Measurements from ENCODE around the gene ACAP3.

ACAP3 gene

DNA sequence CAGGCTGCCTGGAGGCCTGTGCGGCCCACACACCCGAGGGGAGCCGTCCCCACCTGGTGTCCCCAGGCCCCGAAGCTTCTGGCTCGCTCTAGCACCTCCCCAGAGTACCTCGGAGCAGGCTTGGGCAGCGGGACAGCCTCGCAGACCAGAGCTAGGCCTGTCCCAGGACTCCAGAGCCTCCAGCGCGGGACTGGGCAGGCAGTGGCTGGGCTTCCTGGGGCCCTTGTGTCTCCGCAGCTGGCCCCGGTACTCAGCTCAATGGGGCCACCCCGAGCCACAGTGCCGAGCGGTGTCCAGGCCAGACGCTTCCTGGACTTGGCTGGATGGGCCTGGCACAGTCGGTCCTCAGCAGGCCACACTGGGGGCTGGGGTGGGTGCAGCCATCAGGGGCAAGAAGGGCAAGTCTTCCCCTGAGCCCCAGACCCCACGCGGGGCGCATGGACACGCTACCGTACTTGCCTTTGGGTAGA is 22.6 kb downstream of the ACAP3 start:
- no peak for DNase-seq (ENCODE audit: low read depth)

DNA sequence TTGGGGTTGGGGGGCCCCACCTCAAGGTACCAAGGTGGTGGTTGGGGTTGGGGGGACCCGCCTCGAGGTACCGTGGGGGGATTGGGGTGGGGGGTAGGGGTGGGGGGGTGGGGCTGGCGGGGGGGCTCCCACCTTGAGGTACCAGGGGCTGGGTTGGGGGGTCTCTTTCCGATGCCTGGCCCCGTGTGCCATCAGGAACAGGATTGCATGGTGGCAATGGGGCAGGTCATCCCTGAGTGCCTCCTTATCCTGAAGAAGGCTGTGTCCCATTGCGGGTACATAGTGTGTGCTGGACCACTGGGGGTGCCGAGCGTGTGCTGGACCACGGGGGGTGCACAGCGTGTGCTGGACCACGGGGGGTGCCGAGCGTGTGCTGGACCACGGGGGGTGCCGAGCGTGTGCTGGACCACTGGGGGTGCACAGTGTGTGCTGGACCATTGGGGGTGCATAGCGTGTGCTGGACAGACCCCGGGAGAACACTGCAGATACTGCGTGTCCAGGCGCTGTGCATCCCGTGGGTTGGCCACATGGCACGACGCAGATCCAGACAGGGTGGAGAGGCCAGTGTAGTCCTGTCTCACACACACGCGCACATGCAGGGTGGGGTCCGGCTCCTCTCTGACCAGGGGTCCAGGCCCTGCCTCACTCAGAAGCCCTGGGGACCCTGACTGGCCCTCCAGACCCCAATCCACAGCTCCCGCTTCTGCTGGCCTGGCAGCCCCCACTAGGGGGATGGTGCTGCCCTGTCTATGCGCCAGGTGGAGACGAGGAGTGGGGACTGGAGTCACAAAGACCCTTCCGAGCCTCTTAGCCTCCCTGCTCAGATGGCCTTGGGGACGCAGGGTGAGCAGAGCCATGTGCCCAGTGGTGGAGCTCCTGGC is 23.3 kb downstream of the ACAP3 start:
- DNase-seq (ENCODE audit: low read depth): no peak

DNA sequence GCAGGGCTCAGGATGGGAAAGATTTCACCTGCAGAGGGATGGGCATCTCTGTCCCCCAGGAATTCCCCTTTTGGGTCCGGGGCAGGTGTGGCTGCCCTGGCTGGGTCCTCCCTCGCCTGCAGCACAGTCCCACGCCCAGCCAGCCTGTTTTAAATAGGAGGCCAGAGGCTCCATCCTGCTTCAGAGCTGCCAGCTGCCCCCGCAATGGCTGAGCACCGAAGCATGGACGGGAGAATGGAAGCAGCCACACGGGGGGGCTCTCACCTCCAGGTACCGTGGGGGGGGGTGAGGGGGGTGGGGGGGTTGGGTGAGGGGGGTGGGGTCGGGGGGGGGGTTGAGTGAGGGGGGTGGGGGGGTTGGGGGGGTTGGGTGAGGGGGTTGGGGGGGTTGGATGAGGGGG is 23.9 kb downstream of the ACAP3 start:
- DNase-seq (ENCODE audit: low read depth): no peak

DNA sequence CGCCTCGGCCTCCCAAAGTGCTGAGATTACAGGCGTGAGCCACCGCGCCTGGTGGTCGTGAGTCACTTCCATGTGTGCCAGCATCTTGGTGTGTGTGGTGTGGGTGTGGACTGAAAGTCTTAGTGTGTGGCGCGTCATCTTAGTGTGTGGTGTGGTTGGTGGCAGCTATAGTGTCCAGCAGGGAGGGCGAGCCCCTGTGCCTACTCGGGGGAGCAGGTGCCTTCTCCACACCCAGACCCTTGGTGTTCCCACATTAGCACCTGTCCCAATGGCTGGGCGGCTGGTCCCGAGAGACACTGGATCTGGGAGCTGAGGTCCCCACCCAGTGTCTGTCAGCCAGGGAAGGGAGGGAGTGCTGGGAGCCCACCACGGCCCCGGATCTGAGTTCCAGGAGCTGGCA is 24.7 kb downstream of the ACAP3 start:
- DNase-seq (ENCODE audit: low read depth): no peak

DNA sequence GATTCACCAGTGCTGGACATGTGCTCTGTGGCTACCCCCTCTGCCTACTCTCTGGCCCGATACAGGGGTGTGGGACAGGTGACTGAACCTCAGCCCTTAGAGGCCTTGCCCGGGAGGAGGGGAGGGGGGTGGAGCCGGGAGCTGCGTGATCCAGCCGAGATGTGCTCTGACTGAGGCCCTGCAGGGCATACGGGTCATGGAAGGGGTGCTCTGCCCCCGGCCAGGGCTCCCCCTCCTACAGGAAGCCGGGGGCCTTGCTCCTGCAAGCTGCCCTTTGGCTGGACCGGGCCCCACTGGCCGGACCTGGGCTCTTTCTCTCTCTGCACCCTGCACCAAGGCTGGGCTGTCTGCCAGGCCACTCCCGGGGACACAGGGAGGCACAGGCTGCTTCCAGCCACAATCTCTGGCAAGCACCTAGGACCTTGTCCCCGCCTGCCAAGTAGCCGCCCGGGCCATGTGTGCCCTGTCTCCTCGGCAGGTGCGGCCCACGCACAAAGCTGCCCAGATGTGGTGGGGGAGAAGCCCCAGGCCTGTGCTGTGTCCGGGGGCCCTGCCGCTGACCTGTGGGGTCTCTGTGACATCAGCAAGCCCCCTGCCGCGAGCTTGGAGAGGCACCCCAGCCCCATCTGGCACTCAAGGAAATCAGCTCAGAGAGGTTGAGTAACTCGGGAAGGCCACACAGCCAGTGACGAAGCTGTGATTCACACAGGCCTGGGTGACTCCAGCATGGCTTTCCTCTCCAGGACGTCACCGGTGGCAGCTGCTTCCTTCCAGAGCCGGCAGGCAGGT is 26.0 kb downstream of the ACAP3 start:
- no peak for DNase-seq (ENCODE audit: low read depth)

DNA sequence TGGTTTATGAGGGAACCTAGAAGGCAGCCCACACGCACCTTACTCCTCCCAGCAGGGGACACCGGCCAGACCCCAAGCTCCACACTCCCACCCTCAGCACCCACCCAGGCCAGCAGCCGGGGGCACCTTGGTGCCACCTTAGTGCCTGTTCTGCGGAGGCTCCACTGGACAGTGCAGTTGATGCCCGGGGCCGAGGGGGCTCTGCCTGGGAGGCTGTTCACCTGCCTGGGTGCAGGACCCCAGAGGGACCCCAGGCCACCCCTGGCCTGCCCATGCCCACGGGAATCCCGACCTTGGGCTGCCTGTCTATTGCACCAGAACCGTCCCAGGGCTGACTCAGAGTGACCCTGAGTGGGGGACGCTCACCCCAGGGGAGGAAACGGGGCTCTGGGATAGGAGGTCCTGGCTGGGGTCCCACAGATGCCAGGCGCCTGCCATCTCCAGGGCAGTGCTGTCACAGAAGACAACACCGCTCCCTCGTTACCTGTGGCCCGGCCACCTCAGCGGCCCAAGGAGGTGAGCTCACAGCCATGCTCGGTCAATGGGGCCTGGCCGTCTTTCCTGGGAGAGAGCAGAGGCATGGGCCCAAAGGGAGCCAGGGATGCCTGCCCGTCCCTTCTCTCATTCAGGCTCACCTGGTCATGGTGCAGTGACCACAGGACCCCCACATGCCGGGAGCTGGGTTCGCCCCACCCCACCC is 26.8 kb downstream of the ACAP3 start:
- DNase-seq (ENCODE audit: low read depth): no peak

DNA sequence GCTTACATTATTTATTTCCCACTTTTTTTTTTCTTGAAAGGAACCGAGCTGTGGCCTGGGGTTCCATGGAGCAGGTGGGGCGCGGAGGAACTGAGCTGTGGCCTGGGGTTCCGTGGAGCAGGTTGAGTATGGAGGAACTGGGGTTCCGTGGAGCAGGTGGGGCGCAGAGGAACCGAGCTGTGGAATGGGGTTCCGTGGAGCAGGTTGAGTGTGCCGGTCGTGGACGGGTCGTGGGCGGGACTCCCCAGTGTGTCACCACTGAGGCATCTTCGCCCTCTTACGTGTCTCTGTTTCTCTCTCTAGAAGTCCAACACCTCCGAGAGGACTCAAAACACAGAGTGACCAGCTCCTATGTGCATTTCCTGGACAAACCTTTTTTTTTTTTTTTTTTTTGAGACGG is 28.7 kb downstream of the ACAP3 start:
- DNase-seq (ENCODE audit: low read depth): no peak

DNA sequence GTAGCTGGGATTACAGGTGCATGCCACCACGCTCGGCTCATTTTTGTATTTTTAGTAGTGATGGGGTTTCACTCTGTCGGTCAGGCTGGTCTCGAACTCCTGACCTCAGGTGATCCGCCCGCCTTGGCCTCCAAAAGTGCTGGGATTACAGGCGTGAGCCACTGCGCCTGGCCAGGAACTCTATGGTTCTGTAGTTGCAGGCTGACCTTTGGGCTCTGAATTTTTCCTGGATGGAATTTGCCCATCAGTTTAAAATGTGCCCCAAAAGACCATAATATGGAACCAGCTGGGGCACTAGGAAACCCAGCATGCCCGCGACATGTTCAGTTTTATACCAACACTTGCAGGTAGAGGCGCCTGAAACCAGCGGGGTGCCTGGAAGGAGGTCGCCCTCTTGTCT is 29.1 kb downstream of the ACAP3 start:
- no peak for DNase-seq (ENCODE audit: low read depth)

DNA sequence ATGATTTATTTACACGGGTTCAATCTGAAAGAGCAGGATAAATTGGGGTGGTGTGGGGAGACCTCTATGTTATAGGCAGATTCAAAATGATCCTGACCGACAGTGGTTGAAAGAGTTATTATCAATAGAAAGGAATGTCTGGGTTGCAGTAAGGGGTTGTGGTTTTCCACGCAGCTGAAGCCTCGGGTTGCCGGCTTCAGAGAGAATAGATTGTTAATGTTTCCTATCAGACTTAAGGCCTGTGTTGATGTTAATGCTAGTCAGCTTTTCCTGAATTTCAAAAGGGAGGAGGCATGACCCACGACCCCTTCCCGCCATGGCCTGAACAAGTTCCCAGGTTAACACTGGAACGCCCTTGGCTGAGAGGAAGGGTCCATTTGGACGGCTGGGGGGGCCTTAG is 31.9 kb downstream of the ACAP3 start:
- no peak for DNase-seq (ENCODE audit: low read depth)

DNA sequence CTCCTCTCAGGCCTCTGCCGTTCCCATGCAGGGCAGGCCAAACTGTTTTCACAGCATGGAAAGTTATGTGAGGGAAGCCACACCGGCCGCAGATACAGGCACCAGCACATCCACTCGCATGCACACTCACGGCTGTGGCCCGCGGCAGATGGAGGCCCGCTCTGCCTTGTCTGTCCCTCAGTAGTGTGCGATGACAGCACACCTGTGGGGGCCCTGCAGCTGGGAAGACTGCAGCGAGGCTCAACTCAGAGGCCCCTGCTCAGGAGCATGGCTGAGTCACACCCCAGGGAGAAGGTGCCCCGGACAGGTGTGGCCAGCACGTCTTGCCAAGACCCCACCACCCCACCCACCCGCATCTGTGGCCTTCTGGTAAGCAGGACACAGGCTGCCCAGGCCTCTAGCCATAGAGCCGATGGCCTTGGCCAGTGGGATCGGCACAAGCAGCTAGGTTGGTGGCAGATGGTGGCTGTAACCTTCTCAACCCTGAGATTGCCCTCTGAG is 32.7 kb downstream of the ACAP3 start:
- DNase-seq (ENCODE audit: low read depth): no peak

DNA sequence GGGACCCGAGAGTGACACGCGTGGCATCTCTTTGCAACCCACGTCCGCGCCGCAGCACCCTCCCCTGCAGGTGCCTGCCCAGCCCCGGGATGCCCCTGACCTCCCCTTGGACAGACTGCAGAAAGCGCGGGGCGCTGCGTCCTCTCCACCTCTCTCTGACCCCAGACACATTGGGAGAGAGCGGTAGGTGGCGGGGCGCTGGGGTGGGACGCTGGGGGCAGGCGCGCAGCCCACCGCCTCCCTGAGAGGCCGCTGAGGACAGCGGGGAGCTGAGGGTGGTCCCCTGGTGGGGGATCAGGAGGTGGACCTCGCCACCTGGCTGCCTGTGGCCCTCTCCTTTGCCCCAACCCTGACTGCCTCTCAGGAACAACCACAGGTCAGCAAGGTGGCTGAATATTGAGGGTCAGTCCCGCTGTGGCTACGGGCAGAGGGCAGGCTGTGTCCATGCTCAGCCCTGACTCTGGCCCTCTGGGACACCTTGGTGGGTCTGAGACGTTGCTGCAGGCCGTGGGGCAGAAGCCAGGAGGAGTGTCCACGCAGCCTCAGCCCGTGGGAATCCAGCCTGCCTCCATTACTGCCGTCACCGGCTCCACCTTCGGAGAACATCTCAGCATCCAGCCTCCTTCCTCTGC is 33.3 kb downstream of the ACAP3 start:
- no peak for DNase-seq (ENCODE audit: low read depth)

DNA sequence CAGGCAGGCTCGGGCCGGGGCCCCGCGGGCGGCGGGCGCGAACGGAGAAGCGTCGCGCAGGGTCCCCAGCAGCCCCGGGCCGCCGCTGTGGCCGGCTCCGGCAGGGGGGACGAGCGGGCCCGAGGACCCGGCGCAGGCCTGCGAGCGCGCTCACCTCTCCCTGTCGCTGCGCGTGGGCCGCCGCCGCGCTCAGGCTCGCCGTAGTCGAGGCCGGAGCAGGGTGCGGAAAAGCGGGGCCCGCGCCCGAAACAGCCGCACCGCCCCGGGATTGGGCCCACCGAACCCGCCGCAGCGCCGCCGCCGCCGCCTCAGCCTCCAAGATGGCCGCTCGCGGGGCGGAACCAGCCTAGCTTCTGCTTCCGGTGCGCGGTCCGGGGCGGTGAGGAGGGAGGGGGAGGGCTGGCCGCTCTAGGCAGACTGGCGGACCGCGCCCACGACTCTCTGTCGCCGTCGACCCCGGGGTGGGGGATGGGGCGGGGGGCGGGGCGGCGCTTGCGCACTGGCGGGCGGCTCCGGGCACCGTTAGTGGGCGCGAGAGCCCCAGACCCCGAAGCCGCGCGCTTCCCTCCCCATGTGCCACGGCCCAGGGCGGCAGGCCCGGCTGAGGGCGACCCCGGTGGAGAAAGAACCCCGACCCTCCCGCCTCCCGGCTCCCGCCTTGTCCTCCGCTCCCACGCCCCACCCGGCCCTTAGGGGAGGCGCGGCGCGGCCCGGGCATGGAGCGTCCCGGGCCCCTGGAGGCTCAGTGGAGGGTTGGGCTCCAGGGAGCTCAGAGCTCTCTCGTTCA is 34.0 kb downstream of the ACAP3 start, which contains the start of gene UBE2J2:
TSS of gene UBE2J2 (minus strand) at position 343 of the 787 bp plus-strand sequence. CDS start 5,862 bp downstream, outside the sequence.
- peak; percentile 91 for DNase-seq (ENCODE audit: low read depth)

DNA sequence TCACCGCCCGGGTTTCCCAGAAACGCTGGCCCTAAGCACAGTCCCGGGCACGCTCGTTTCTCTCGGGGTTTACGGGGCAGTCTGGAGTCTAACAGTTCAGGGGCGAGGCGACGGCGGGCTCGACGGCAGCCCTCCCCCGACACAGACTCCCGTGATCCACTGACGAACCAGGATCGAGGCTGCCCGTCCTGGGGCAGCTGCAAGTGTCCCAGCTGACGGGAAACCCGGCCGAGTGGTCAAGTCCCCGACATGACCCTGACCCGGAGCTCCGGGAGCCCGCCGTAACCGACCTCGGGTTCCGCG is 34.6 kb downstream of the ACAP3 start:
- no peak for DNase-seq (ENCODE audit: low read depth)

DNA sequence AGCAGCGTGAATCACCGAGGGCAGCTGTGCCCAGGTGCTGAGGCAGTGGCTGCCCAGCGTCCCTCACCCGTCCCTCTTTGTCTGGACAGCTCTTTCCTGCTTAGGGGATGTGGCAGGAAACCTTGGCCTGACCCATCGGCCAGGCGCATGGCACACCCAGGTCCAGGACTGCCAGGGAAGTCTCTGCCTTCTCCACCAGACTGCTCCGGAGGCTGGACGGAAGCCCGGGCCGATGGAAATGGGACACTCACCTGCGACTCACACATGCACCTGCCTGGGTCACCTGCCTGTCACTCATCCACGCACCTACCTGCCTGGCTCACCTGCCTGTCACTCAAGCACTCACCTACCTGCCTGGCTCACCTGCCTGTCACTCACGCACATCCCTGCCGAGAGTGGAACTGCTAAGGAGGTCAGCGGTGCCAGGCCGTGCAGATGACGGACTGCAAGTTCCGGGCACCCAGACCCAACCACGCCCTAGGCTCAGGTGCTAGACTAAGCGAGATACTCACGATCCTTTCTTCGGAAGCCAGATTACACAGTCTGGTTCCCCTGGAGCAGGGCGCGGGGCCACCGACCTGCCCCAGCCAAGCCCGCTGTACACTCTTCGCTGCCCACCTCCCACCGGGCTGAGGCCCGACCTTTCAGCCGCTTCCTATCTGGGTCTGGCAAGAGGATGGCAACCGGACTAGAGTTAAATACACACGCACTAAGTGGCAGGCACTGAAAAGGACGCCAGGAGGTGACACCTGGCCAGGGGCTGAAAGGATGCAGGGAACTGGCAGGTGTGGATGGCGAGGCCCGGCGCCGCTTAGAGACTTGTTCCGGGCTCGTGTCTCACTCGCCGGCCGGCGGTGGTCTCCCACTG is 35.2 kb downstream of the ACAP3 start:
- DNase-seq (ENCODE audit: low read depth): no peak

DNA sequence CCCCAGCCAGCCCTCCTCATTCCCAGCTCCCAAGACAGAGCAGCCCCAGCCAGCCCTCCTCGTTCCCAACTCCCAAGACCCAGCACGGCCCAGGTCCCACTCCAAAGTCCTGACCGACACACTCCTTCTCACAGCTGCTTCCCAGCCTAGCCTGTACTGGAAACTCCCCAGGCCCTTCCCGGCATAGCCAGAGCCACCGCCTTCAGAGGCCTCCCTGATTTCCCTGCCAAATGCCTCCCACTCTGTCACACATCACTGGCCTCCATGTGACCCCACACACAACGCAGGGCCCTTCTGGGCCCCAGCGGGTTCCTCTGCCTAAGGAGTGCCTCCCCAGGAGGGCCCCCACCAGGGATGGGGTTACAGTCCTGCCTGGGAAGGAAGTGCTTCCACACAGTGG is 36.9 kb downstream of the ACAP3 start:
- DNase-seq (ENCODE audit: low read depth): no peak

DNA sequence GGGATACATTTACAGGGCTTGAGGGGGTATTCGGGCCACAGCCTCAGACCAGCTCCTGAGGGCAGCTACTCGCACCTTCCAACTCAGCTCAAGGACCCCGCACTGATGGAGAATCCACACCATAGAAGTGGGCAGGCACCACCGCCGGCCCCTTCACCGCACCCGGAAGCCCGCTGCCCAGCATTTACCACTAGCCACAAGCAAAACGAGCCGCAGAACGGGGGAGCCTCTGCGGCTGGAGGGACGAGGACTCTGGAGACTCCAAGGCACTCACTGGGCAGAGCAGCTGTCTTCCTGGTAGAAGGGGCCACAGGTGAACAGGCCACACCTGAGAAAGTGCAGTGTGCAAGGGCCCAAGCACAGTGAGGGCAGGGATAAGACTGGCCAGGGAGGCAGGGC is 39.4 kb downstream of the ACAP3 start:
- DNase-seq (ENCODE audit: low read depth): no peak

DNA sequence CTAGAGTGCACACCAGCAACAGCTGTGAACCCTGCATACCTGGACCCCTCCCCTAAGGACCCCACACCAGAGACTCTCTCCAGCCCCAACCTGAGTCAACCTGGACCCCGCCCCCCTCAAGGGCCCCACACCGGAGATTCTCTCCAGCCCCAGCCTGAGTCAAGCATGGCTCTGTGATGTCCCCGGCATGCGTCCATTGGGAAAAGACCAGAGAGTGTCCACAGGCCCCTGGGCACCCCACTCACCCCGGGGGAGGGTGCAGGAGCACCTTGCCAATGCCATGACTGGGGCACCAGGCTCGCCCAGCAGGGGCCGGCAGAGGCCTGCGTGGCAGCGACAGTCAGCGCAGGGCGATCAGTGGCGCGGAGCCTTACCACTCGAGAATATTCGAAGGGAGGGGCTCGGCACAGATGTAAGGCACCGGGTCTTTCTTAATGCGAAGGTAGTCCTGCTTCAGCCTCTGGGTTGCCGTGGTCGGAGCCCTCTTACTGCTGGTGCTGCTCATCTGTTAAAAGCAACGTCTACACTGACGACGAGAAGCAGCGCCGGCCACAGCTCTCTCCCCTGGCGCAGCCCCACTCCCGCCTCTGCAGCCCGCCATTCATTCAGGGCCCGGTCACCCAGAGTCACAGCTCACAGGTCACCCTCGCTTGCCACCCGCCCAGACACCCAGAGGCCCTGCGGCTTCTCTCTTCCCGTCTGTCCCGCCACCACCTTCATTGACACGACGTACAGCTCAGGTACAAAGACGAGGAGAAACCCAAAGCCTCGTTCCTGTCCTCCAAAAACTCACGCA is 40.0 kb downstream of the ACAP3 start:
- DNase-seq (ENCODE audit: low read depth): no peak

DNA sequence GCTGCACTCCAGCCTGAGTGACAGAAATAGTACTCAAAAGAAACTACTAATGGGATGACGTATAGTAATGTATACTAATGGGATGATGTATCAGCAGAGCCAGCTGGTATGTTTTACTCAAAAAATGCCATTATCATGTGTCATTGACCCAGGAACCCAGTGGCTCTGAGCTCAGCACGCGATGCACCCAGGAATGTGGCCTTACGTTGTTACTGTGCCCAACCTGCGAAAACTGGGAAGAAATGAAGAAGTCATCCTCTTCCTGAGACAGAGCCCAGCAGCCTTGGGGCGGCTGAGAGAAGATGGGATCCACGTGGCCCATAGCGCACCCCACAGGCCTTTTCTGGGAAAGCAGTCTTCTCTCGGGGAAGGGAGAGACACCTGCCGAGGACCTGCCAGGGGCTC is 42.9 kb downstream of the ACAP3 start:
- DNase-seq (ENCODE audit: low read depth): no peak

DNA sequence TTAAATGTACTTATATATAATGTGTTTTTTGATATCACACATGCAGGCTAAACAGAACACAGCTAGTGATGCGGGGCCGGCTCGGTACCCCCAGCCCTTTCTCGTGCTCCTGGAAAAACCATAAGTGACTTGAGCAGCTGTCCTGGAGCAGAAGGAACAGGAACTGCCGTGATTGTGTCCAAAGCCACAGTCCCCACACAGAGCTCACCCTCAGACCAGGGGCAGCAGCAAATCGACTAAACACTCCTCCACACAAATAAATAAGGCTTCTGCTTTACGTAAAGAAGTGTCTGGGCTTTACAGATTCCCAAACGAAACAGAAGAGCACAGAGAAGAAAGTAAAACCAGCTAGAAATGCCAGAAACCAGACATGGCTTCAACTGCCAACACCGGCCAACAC is 43.7 kb downstream of the ACAP3 start:
- DNase-seq (ENCODE audit: low read depth): no peak
